Panc1 (cell line): ENCODE results near the gene ELMO2. TPM values are rescaled to one million over a fixed set of nuclear protein-coding genes. Genes with fewer than 3 reads are reported as not detected.

Source experiments
- ATAC-seq: fragments of 200-7000 bp; cut with Tn5 transposase; 2 replicates; pipeline ENCODE4 v1.9.1; 2020; ENCODE audit warnings: mild to moderate bottlenecking, moderate library complexity
- Bru-seq: library from RNA; stranded (reverse); fragments of 400-500 nt; gene quantifications from one replicate; lab custom pipeline; 2021; lab: Mats Ljungman, UMichigan
- BruChase-seq, 2 experiments: library from RNA; stranded (reverse); fragments of 400-500 nt; gene quantifications; one replicate each; lab custom pipeline; 2021; lab: Mats Ljungman, UMichigan
- BruUV-seq: library from RNA; stranded (reverse); fragments of 400-500 nt; replicated peaks from 2 replicates; lab custom pipeline; 2021; lab: Mats Ljungman, UMichigan
- CTCF ChIA-PET: fragments of 300-600 bp; sonication (Branson Sonifier 250); formaldehyde crosslinking; loops from one replicate; lab custom pipeline; 2022; ENCODE audit warnings: antibody characterized with exemption; lab: Charles Lee
- POLR2A ChIA-PET: fragments of 300-600 bp; sonication (Branson Sonifier 250); formaldehyde crosslinking; loops from one replicate; lab custom pipeline; 2022; ENCODE audit warnings: antibody characterized with exemption; lab: Charles Lee
- DNase-seq: peaks from one replicate; pipeline ENCODE4 v3.0.0-alpha.2; 2010; ENCODE audit warnings: low read depth, low spot score
- H3K27ac ChIP-seq: 2 replicates; pipeline ENCODE4 v1.5.1; 2011; ENCODE audit warnings: mild to moderate bottlenecking, low read length, inconsistent platforms
- H3K27me3 ChIP-seq: fragments of 200-500 bp; sonication (Bioruptor generic); 2 replicates; pipeline ENCODE4 v1.6.0; 2014; ENCODE audit warnings: low read length, inconsistent platforms; ENCODE audit not compliant: control insufficient read depth, insufficient read depth
- H3K36me3 ChIP-seq: fragments of 200-500 bp; sonication (Bioruptor generic); 2 replicates; pipeline ENCODE4 v1.5.1; 2014; ENCODE audit warnings: inconsistent platforms, mild to moderate bottlenecking, low read length, moderate library complexity; ENCODE audit not compliant: control insufficient read depth, insufficient read depth
- H3K4me1 ChIP-seq: 2 replicates; pipeline ENCODE4 v1.5.1; 2011; ENCODE audit warnings: inconsistent platforms, mild to moderate bottlenecking, low read length, moderate library complexity; ENCODE audit not compliant: control insufficient read depth, insufficient read depth
- H3K4me3 ChIP-seq, 2 experiments: 2 replicates each; pipeline ENCODE4 v1.5.1; 2011 to 2012; ENCODE audit warnings: low read depth in 2 of 2, low read length in 2 of 2, mild to moderate bottlenecking in 2 of 2, inconsistent platforms in 1 of 2, moderate library complexity in 1 of 2
- H3K9me3 ChIP-seq: fragments of 200-500 bp; sonication (Bioruptor generic); 2 replicates; pipeline ENCODE4 v1.5.1; 2014; ENCODE audit warnings: low read depth, mild to moderate bottlenecking, inconsistent platforms, low read length, moderate library complexity; ENCODE audit not compliant: control insufficient read depth, insufficient read depth
- CTCF ChIP-seq: fragments of 450-650 bp; IDR thresholded peaks from 2 replicates; pipeline ENCODE4 v1.5.1; 2017; ENCODE audit warnings: mild to moderate bottlenecking
- POLR2AphosphoS5 ChIP-seq: IDR thresholded peaks from 2 replicates; pipeline ENCODE4 v1.6.1; 2012; ENCODE audit warnings: mild to moderate bottlenecking, low read depth, low read length, moderate library complexity
- SIN3A ChIP-seq: IDR thresholded peaks from 2 replicates; pipeline ENCODE4 v1.6.1; 2012; ENCODE audit warnings: low read depth, mild to moderate bottlenecking, low read length, moderate library complexity, borderline replicate concordance; ENCODE audit not compliant: insufficient read depth
- TCF7L2 ChIP-seq: IDR thresholded peaks from 2 replicates; pipeline ENCODE4 v1.6.1; 2011; ENCODE audit warnings: mild to moderate bottlenecking, low read depth, low read length, inconsistent platforms
- in situ Hi-C: cut with HindIII; loops from 2 replicates; pipeline ENCODE4 v1.10.0; 2016; ENCODE audit warnings: low sequenced_read_pairs, low pct_unique_long_range_greater_than_20kb
- intact Hi-C: fragments of 100-400 bp; cut with micrococcal nuclease; formaldehyde crosslinking; loops from one replicate; pipeline ENCODE4 v1.10.0; 2022; ENCODE audit not compliant: unreplicated experiment
- long read RNA-seq: library from polyadenylated mRNA; unstranded; transcript quantifications from one replicate; pipeline ENCODE4 v2.0.0, GENCODE V29; 2021; ENCODE audit not compliant: unreplicated experiment
- polyA plus RNA-seq: library from polyadenylated mRNA; unstranded; fragments of >200 nt; gene quantifications from one replicate; pipeline ENCODE4 v1.2.1, GENCODE V29; 2012; ENCODE audit warnings: missing spikeins; ENCODE audit not compliant: insufficient read length
- total RNA-seq: library from RNA; stranded (reverse); gene quantifications from one replicate; pipeline ENCODE4 v1.2.1, GENCODE V29; 2021; ENCODE audit not compliant: unreplicated experiment
- TF ChIP-seq, protein P1 (sequence below), 2 experiments: IDR thresholded peaks; 2 replicates each; pipeline ENCODE4 v1.6.1; 2011 to 2012; ENCODE audit warnings: low read depth in 2 of 2, control low read depth in 1 of 2, low read length in 1 of 2, mild to moderate bottlenecking in 1 of 2, moderate library complexity in 1 of 2; ENCODE audit not compliant: insufficient read depth in 1 of 2

Gene ELMO2, protein sequence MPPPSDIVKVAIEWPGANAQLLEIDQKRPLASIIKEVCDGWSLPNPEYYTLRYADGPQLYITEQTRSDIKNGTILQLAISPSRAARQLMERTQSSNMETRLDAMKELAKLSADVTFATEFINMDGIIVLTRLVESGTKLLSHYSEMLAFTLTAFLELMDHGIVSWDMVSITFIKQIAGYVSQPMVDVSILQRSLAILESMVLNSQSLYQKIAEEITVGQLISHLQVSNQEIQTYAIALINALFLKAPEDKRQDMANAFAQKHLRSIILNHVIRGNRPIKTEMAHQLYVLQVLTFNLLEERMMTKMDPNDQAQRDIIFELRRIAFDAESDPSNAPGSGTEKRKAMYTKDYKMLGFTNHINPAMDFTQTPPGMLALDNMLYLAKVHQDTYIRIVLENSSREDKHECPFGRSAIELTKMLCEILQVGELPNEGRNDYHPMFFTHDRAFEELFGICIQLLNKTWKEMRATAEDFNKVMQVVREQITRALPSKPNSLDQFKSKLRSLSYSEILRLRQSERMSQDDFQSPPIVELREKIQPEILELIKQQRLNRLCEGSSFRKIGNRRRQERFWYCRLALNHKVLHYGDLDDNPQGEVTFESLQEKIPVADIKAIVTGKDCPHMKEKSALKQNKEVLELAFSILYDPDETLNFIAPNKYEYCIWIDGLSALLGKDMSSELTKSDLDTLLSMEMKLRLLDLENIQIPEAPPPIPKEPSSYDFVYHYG
- total RNA-seq: 40.4 TPM
- polyA plus RNA-seq: 29.1 TPM
- Bru-seq, nascent RNA: percentile 68 among the genes with signal in this experiment
- percentile 71 among the genes with signal in this experiment for BruChase-seq, experiment 1, labeled RNA remaining after a 2-hour chase
- BruChase-seq, experiment 2, labeled RNA remaining after a 6-hour chase: percentile 69 among the genes with signal in this experiment
- long read RNA-seq, transcript ELMO2-204 (21 exons, 3,574 nt): minor isoform, 18 of 114 reads
- long read RNA-seq, transcript ELMO2-201 (22 exons, 3,669 nt): major isoform, 35 of 114 reads
- long read RNA-seq, partial matches to known transcripts: 11 of 114 reads
- long read RNA-seq, other reads (novel, unspliced or antisense): 47 of 114 reads

DNA sequence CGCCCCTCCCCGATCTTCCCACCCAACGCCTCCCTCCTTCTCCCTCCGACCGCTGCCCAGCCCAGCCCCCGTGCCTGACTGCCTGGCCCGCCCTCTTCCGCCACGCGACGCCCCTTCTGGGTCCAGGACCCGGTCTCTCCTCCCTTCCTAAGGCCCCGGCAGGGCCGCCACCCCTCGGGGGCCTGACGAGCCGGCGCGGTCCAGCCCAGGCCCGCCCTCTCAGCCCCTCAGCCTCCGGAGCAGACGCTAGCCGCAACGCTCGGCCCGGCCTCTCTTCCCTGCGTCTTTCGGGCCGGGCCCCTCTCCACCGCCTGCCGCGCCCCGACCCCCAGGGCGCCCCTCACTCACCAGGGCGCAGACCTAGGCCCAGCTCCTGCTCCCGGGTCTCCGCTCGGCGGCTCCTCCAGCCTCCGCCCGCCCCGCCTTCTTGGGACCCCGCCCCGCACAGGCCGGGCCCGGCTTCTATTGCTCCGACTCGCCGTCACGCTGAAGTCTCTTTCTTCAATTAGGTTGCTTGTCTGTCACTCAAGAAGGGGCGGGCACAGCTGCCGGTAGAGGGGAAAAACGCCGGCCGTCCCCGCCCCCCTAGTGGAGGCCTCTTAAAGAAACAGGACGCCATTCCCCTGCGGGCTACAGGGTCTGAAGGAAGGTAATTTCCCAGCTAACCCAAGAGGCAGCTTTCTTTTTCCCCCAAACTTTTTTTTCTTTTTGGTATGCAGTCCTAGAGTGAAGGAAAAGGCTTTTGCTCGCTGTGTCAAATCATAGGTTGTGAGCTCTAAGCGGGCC, at the start of gene ELMO2:
TSS of gene ELMO2 (minus strand) at position 416 of the 786 bp plus-strand sequence. CDS start 12,133 bp downstream, outside the sequence.
- TF ChIP-seq SIN3A: no peak; the same call in 1 of the 2 replicates
- no peak for TF ChIP-seq TCF7L2
- TF ChIP-seq, protein P1, sequence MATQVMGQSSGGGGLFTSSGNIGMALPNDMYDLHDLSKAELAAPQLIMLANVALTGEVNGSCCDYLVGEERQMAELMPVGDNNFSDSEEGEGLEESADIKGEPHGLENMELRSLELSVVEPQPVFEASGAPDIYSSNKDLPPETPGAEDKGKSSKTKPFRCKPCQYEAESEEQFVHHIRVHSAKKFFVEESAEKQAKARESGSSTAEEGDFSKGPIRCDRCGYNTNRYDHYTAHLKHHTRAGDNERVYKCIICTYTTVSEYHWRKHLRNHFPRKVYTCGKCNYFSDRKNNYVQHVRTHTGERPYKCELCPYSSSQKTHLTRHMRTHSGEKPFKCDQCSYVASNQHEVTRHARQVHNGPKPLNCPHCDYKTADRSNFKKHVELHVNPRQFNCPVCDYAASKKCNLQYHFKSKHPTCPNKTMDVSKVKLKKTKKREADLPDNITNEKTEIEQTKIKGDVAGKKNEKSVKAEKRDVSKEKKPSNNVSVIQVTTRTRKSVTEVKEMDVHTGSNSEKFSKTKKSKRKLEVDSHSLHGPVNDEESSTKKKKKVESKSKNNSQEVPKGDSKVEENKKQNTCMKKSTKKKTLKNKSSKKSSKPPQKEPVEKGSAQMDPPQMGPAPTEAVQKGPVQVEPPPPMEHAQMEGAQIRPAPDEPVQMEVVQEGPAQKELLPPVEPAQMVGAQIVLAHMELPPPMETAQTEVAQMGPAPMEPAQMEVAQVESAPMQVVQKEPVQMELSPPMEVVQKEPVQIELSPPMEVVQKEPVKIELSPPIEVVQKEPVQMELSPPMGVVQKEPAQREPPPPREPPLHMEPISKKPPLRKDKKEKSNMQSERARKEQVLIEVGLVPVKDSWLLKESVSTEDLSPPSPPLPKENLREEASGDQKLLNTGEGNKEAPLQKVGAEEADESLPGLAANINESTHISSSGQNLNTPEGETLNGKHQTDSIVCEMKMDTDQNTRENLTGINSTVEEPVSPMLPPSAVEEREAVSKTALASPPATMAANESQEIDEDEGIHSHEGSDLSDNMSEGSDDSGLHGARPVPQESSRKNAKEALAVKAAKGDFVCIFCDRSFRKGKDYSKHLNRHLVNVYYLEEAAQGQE (IDR thresholded peaks at IDR 0.05; ENCODE audit: insufficient read depth in 1 of 2, low read depth in 2 of 2, low read length in 1 of 2): no peak
- 0 out of 2 replicates have a peak, but pooled peaks have one; percentile 26 for TF ChIP-seq POLR2AphosphoS5
- TF ChIP-seq CTCF: no peak
- in situ Hi-C loops (no loop called here), intact Hi-C loops (no loop called here)
- Histone ChIP-seq H3K9me3 (no peaks in the 10 kb centered on the region), H3K27me3 (no peaks in the 10 kb centered on the region), H3K4me1 (peaks cover 15% of the 10 kb centered on the region), H3K4me3 (peak within 1 kb of the TSS; percentile 65 to 81), H3K36me3 (no peaks in the 10 kb centered on the region; the same call in 1 of the 2 replicates), H3K27ac (peak within 1 kb of the TSS; percentile 82)
- ATAC-seq: peak; percentile 95
- POLR2A ChIA-PET: no interaction called here
- DNase-seq: peak; percentile 61
- CTCF ChIA-PET: interaction anchor here (0.5 to 0.8 kb wide), 3 partner anchors 32 to 542 kb away, joined by 3 to 8 read pairs (median 3); no protein-coding TSS in a partner anchor
- no TSS peak for BruUV-seq

- DNase-seq: no peak
- ChIA-PET CTCF (no interaction called here), POLR2A (no interaction called here)
- peaks cover 11% of the 10 kb centered on the region; the same call in 1 of the 2 replicates for H3K9me3 ChIP-seq
- no peaks in the 10 kb centered on the region for H3K27me3 ChIP-seq
- intact Hi-C loops (no loop called here), in situ Hi-C loops (no loop called here)
- H3K27ac ChIP-seq: no peak overlapping the region
- TF ChIP-seq, protein P1 (IDR thresholded peaks at IDR 0.05; ENCODE audit: insufficient read depth in 1 of 2, low read depth in 2 of 2, low read length in 1 of 2): no peak
- TF ChIP-seq TCF7L2 (no peak), SIN3A (no peak), POLR2AphosphoS5 (no peak), CTCF (no peak)
- no peaks in the 10 kb centered on the region for H3K36me3 ChIP-seq
- H3K4me3 ChIP-seq: no peak overlapping the region
- no TSS peak for BruUV-seq
- no peak for ATAC-seq
- H3K4me1 ChIP-seq: no peaks in the 10 kb centered on the region
These were observed 49.3 kb upstream of the ELMO2 start for GRCh38 chr20:46455729-46456128.
